ENCODE data around the gene PIGL.

DNA sequence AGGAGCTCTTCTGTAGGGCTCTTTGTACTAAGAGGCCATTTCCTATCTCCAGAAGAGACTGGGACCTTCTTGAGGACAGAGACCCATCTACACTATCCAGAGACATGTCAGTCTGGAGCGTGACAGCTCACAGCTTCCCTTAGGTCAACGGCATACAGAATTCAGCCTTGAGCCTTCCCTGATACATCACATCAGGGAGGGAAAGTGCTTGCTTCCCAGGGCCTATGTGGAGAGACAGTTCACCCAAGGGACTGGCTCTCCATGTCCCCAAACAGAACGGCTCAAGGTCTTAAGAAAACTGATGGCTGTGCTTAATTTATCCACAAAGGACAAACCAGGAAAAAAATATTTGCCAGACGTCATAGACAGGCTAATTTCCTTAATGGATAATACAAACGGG, 128.6 kb downstream of the PIGL start:
- TF ChIP-seq GATA2 (IDR thresholded peaks at IDR 0.05; ENCODE audit: low read depth, low read length) = no peak
- no peak for TF ChIP-seq GATA3 (IDR thresholded peaks at IDR 0.05; ENCODE audit: low read depth, low read length)
